GM03348 (cell line): Measurements from ENCODE around the gene NRIP2.
"Not testable (repeated sequence)": the region's sequence is repeated elsewhere in the genome, so short reads cannot be mapped to it uniquely, and the experiment has no call there.

Source experiments
- DNase-seq: peaks from one replicate; pipeline ENCODE4 v3.0.0; 2012; ENCODE audit warnings: low spot score

The NRIP2 gene

GRCh38 chr12:2834581-2835491, at the start of gene NRIP2:
Gene NRIP2, minus strand, starts transcription at chr12:2835035. Its CDS starts 52 bp downstream, at chr12:2834983.
- DNase-seq: peak; percentile 59

GRCh38 chr12:2879853-2880252, 45.0 kb upstream of the NRIP2 start:
- DNase-seq: no peak

DNA sequence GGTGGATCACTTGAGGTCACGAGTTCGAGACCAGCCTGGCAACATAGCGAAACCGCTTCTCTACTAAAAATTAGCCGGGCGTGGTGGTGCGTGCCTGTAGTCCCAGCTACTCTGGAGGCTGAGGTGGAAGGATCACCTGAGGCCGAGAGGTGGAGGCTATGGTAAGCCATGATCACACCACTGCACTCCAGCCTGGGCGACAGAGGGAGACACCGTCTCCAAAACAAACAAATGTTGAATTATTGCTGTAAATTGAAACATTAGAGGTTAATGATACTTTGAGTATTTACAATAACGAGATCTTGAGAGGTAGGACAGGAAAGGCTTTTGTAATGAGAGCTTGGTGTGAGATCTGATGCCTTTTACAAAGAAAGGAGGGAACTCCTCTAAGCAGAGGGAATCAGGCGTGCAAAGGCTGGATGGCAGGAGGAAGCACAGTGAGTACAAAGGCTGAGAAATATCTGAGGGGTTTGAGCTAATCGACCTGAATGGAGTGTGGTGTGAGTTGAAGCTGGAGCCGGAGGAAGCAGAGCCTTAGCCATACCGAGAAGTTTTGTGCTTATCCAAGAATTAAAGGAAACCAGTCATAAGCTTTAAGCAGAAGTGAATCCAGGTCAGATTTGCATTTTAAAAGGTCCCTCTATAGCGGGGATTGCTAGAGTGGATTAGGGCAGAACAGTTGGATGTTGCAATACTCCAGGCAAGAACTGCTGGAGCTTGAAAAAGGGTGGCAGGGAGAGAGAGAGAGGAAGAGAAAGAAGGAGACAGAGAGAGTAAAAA, 43.3 kb upstream of the NRIP2 start:
- DNase-seq: peak; percentile 45

DNA sequence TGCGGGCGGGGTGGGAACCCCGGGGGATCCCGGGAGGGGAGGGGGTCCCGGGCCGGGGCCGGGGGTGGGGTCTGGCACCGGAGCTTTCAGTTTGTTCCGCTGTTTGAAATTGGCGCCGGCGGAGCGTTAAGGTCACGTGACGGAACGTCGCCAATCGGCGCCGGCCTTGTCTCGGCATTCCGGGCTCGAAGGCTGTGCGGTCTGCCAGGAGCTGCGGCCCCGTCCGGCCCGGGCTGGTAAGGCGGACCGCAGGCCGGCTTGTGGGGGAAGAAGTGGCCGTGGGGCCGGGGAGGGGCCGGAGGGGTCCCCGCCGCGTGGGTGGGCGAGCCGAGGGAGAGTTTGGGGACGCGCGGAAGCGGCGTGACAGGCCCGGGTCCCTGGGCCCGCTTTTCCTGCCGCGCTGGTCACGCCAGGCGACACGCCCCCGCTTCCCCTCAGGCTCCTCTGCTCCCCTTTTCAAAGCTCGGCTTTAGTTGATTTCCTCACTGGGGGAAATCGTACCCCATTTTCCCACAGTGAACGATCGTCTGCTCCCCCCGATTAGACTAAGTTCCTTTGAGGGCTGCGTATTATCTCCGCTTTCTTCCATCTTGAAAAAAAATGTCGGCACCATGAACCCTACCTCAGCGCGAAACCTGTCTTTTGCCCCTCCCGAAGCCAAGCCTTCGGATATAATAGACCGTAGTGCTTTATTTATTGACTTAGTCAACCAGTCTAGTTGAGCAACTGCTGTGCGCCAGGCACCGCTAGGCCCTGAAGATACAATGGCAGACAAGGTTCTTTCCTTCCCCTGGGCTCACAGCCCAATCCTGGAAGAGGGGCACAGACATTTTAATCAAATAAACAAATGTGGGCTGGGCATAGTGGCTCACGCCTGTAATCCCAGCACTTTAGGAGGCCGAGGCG, 42.5 kb upstream of the NRIP2 start, which contains the start of the genes FOXM1 and RHNO1:
Gene FOXM1 (minus strand): TSS at position 128 of the 906 bp plus-strand sequence. CDS start 2,696 bp downstream, outside the sequence.
Gene RHNO1 (plus strand): TSS at position 177 of the 906 bp plus-strand sequence. CDS start 8,144 bp downstream, outside the sequence.
- DNase-seq: peak; percentile 97

DNA sequence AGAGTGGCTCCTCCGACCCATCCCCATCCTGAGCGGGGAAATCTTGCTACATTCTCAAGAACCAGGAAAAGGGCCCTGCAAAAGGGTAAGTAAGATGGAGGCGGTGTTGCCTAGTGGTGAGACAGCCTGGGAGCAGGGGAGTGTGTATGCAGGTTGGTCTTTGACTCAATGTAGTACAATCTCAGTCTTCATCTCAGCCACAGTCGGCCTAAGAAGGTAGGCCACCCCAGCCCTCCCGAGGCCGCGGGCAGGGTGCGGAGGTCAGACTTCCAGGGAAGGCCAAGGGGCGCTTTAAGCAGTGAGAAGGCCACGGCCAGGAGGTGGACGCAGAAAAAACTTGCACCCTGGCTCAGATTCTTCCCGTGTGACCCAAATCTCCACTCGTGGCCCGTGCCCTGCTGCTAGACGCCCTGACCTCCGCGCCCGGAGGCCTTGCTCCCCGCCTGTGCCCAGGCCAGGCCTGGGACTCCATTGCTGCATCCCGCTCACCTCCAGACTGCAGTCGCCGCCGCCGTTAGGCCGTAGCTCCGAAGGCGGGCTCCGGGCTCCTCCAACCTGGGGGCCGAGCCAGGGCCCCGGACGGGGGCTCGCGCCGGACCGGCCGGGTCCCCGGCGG, 41.7 kb upstream of the NRIP2 start:
- peak; percentile 33 for DNase-seq

DNA sequence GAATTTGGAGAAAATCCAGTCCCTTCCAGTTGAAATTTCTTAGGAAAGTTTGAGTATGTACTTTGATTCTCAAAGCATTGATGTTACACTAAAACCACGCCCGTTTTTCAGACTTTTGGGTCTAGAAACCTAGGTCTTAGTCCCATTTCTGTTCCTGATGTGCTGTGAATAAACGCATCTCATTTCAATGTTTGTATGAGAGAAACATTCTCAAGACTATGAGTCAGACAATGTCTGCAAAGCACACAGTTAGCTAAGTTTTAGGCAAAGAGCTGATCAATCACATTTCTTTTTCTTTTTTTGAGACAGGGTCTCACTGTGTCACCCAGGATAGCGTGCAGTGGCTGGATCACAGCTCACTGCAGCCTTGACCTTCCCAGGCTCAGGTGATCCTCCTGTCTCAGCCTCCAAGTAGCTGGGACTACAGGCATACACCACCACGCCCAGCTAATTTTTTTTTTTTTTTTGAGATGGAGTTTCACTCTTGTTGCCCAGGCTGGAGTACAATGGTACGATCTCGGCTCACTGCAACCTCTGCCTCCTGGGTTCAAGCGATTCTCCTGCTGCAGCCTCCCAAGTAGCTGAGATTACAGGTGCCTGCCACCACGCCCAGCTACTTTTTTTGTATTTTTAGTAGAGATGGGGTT, 34.3 kb upstream of the NRIP2 start:
- DNase-seq: not testable (repeated sequence)

GRCh38 chr12:2864198-2864597, 29.4 kb upstream of the NRIP2 start:
- no peak for DNase-seq

DNA sequence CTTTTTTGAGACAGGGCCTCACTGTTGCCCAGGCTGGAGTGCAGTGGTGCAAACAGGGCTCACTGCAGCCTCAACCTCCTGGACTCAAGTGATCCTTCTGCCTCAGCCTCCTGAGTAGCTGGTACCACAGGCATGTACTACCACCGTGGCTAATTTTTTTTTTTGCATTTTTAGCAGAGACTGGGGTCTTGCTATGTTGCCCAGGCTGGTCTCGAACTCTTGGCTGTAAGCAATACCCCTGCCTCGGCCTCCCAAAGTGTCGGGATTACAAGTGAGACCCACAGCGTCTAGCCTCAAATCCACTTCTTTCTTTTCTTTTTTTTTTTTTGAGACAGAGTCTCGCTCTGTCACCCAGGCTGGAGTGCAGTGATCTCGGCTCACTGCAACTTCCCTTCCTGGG, 28.6 kb upstream of the NRIP2 start:
- not testable (repeated sequence) for DNase-seq

DNA sequence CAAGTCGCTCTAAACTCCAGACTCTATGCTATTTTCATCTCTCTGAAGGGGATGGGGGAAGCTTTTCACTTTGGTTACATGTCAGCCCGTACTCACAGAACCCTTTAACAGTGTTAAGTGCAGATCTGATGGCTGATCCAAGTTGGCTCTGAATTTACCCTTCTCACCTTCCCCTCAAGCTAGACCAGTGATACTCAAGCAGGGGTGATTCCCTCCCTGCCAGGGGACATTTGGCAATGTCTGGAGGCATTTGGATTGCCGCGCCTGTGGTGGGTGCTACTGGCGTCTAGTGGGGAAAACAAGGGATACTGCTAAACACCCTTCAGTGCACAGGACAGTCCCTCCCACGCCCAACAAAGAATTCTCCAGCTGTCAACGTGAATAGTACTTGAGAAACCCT, 28.0 kb upstream of the NRIP2 start:
- no peak for DNase-seq

DNA sequence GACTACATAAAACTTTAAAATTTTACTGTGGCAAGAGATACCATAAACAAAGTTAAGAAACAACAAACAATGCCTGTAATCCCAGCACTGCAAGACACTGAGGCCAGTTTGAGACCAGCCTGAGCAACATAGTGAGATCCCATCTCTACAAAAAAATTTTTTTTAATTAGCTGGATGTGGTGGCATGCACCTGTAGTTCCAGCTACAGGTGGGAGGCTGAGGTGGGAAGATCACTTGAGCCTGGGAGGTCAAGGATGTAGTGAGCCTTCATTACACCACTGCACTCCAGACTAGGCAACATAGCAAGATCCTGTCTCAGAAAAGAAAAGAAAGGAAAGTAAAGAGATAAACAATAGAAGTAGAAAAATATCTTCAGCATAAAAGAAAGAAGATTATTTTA, 25.3 kb upstream of the NRIP2 start:
- no peak for DNase-seq

DNA sequence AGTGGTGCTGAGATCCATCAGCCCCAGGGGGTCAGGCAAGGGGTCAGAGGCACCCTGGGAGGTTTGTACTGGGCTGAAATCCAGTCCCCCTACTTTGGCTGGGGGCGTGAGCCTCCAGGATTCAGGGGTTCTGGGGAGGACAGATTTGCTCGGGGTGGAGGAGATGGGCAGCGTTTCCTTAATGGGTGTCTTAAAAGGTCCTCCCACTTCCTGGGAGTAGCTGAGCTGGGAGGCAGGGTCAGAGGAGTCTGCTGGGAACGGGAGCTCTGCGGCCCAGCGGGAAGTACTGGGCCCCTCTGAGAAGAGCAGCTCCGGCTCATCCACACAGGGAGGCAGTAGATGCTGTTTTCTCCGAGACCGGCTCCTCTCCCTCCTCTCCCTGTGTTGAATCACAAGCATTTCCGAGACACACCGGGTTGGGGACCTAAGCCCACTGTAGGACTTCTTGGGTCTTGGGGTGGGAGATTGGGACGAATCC, 24.1 kb upstream of the NRIP2 start:
- no peak for DNase-seq

DNA sequence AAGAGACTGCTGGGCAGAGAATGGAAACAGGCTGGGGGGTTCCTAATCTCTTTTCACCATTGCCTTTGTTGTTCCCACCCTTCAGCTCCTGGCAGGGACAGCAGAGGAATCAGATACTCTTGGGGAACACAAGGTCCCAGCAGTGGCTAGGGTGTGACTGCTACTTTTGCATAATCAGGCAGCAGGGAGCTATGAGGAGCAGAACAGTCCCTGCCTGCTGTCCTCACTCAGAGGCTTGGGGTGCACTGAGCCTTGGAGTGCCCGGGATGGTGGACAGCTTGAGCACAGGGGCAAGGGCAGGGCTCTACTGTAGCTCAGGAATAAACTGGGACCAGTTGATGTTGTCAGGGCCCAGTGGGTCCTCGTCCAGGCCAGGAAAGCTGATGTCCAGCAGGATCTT, 23.5 kb upstream of the NRIP2 start:
- no peak for DNase-seq

GRCh38 chr12:2857576-2857975, 22.7 kb upstream of the NRIP2 start:
- no peak for DNase-seq

- no peak for DNase-seq
Measured at GRCh38 chr12:2857021-2857431, 22.2 kb upstream of the NRIP2 start, which contains the start of gene TEX52. Gene TEX52, minus strand, starts transcription at chr12:2857039. Its CDS starts 13 bp downstream, at chr12:2857026.

- no peak for DNase-seq
Measured at GRCh38 chr12:2856051-2856450, 21.2 kb upstream of the NRIP2 start.

- no peak for DNase-seq
Measured at GRCh38 chr12:2855546-2855945, 20.7 kb upstream of the NRIP2 start.

DNA sequence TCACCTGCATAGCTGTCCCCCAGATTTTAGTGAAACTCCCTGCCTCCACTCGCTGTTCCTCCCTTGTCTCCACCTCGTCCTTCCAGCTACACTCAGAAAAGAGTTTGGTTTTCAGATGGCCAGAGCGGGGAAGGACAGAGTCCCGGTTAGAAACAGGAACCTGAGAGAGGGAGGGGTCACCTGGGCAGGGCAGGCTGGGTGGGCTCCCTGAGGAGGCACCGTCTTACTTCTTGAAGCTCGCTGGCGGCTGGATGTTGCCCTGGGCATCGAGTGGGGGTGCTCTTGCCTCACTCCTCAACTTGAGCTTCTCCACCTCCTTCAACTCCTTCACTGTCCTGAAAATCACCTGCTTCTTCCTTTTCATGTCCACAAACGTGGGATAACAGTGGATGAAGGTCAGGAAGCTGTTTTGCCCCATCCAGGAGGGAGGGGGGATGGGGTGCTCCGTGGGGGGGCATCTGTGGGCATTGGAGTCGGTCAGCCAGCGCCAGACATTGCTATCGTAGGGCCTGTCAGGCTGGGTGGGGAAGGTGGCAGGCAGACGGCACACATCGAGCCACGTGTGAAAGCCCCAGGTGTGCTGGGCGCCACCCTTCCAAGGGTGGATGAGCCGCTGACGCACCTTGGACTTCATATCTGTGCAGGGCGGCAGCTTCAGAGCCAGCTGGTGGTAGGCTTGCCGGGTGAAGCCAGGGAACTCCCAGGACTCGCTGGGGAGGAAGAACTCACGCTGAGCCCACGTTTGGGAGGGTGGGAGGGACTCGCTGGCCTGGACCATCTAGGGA, 20.0 kb upstream of the NRIP2 start:
- no peak for DNase-seq

GRCh38 chr12:2853626-2854025, 18.8 kb upstream of the NRIP2 start:
- peak; percentile 95 for DNase-seq

DNA sequence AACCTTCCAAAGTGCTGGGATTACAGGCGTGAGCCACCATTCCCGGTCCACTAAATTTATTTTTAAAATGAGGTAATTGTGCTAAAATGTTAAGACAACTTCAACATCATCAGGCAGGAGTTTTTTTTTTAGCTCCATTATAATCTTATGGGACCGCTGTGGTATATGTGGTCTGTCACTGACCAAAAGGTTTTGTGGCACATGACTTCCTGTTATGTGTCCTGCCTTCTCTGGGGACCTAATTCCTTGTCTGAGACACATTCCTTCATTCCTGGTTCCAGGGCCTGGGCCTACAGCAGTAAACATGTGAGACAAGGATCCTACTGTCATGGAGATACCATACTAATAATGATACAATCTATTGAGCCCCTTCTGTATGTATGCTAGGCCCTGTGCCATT, 17.1 kb upstream of the NRIP2 start:
- DNase-seq: no peak

- no peak for DNase-seq
Measured at GRCh38 chr12:2845280-2845679, 10.4 kb upstream of the NRIP2 start.
